Loucy (cell line): ENCODE results near the gene CD86.

ENCODE experiments used
- CTCF ChIP-seq: fragments of 200-600 bp; sonication (generic); conservative IDR thresholded peaks from 2 replicates; pipeline ENCODE4 v1.5.1; 2014; ENCODE audit warnings: mild to moderate bottlenecking, antibody characterized with exemption, low read length
- EZH2phosphoT487 ChIP-seq: fragments of 200-600 bp; IDR thresholded peaks from 2 replicates; pipeline ENCODE4 v1.6.1; 2018; ENCODE audit warnings: antibody characterized with exemption, mild to moderate bottlenecking, moderate library complexity, borderline replicate concordance

- TF ChIP-seq CTCF (no peak), EZH2phosphoT487 (no peak)
These were observed 29.6 kb downstream of the CD86 start for GRCh38 chr3:122084799-122085198.
